SK-N-MC (cell line): Measurements from ENCODE around the gene BRINP1.

Source experiments
- EZH2 ChIP-seq: fragments of 200-600 bp; sonication (generic); IDR thresholded peaks from one replicate; pipeline ENCODE4 v1.6.1; 2017; ENCODE audit warnings: antibody characterized with exemption
- POLR2AphosphoS5 ChIP-seq: IDR thresholded peaks from 2 replicates; pipeline ENCODE4 v1.6.1; 2012; ENCODE audit warnings: mild to moderate bottlenecking, low read depth, low read length, borderline replicate concordance

GRCh38 chr9:119166096-119166495, 203.1 kb downstream of the BRINP1 start:
- TF ChIP-seq EZH2 (no peak), POLR2AphosphoS5 (no peak)
